ENCODE measurements around the gene SCRN2. TPM values are rescaled to one million over a fixed set of nuclear protein-coding genes. Genes with fewer than 3 reads are reported as not detected.
A peak's percentile ranks its signal among the peaks of the same experiment; 100 is the strongest.

SCRN2 gene
- 10 to 100 TPM; 26.4 to 33.1 TPM for total RNA-seq
- polyA plus RNA-seq (ENCODE audit: insufficient read length in 6 of 6), result 10 to 100 TPM; 36.5 to 47.7 (median 43.4) TPM
- long read RNA-seq, donor 1, transcript SCRN2-201 (8 exons, 1,548 nt), result major isoform, 6 of 11 reads
- long read RNA-seq, donor 1, partial matches to known transcripts, result 0 of 11 reads
- long read RNA-seq, donor 1, other reads (novel, unspliced or antisense), result 0 of 11 reads
- long read RNA-seq, donor 2, partial matches to known transcripts, result 0 of 6 reads
- long read RNA-seq, donor 2, other reads (novel, unspliced or antisense), result 0 of 6 reads
- long read RNA-seq, donor 3, partial matches to known transcripts, result 0 of 6 reads
- long read RNA-seq, donor 3, other reads (novel, unspliced or antisense), result 0 of 6 reads
- long read RNA-seq, donor 4, transcript SCRN2-201 (8 exons, 1,548 nt), result major isoform, 18 of 43 reads
- long read RNA-seq, donor 4, transcript SCRN2-212 (7 exons, 1,745 nt), result minor isoform, 5 of 43 reads
- long read RNA-seq, donor 4, partial matches to known transcripts, result 6 of 43 reads
- long read RNA-seq, donor 4, other reads (novel, unspliced or antisense), result 12 of 43 reads
- long read RNA-seq, donor 5, partial matches to known transcripts, result 0 of 13 reads
- long read RNA-seq, donor 5, other reads (novel, unspliced or antisense), result 0 of 13 reads
- long read RNA-seq, donor 6, partial matches to known transcripts, result 0 of 5 reads
- long read RNA-seq, donor 6, other reads (novel, unspliced or antisense), result 0 of 5 reads
- long read RNA-seq, donor 7, partial matches to known transcripts, result 7 of 14 reads
- long read RNA-seq, donor 7, other reads (novel, unspliced or antisense), result 0 of 14 reads
- long read RNA-seq, donor 8, partial matches to known transcripts, result 5 of 11 reads
- long read RNA-seq, donor 8, other reads (novel, unspliced or antisense), result 0 of 11 reads
- long read RNA-seq, donor 9, result 0 reads
- long read RNA-seq, donor 10, transcript SCRN2-201 (8 exons, 1,548 nt), result major isoform, 16 of 34 reads
- long read RNA-seq, donor 10, partial matches to known transcripts, result 5 of 34 reads
- long read RNA-seq, donor 10, other reads (novel, unspliced or antisense), result 9 of 34 reads
- long read RNA-seq, donor 11, result 0 reads
- long read RNA-seq, donor 12, transcript SCRN2-201 (8 exons, 1,548 nt), result major isoform, 5 of 14 reads
- long read RNA-seq, donor 12, transcript SCRN2-212 (7 exons, 1,745 nt), result major isoform, 5 of 14 reads
- long read RNA-seq, donor 12, partial matches to known transcripts, result 0 of 14 reads
- long read RNA-seq, donor 12, other reads (novel, unspliced or antisense), result 0 of 14 reads

GRCh38 chr17:47840742-47841487 lies at the start of gene SCRN2:
SCRN2 (minus strand) TSS chr17:47841273; CDS start chr17:47840843, 430 bp downstream.
- Histone ChIP-seq H3K4me1 (peaks cover 8 to 52% of the 10 kb centered on the region in 2 donors), H3K27ac (peak within 1 kb of the TSS; percentile 8 to 67), H3K36me3 (peaks cover 0 to 26% of the 10 kb centered on the region in 2 donors), H3K27me3 (peaks cover 0 to 18% of the 10 kb centered on the region in 2 donors), H3K4me3 (peak within 1 kb of the TSS; percentile 83), H3K9me3 (no peaks in the 10 kb centered on the region)
- peak; percentile 94 to 99 for TF ChIP-seq CTCF (IDR thresholded peaks at IDR 0.05)
- intact Hi-C loops (cut with DNase I), result no loop called here
- DNase-seq (peak; percentile 86 to 99 (median 92)), ATAC-seq (peak; percentile 98)

GRCh38 chr17:47889734-47890529 lies 48.9 kb upstream of the SCRN2 start:
- no peaks in the 10 kb centered on the region for H3K9me3 ChIP-seq
- TF ChIP-seq CTCF (IDR thresholded peaks at IDR 0.05), result peak; percentile 91 to 98
- H3K36me3 ChIP-seq, result no peaks in the 10 kb centered on the region
- no peak overlapping the region for H3K27ac ChIP-seq
- intact Hi-C loops (cut with DNase I), result no loop called here
- peak; percentile 71 to 97 (median 88) for DNase-seq
- ATAC-seq, result peak; percentile 97
- no peaks in the 10 kb centered on the region for H3K27me3 ChIP-seq
- no peak overlapping the region for H3K4me3 ChIP-seq
- peaks cover 0 to 19% of the 10 kb centered on the region in 2 donors for H3K4me1 ChIP-seq

GRCh38 chr17:47888293-47888692 lies 47.2 kb upstream of the SCRN2 start:
- DNase-seq, result no peak
- Histone ChIP-seq H3K27ac (no peak overlapping the region), H3K36me3 (no peaks in the 10 kb centered on the region), H3K4me3 (no peak overlapping the region), H3K9me3 (no peaks in the 10 kb centered on the region), H3K27me3 (no peaks in the 10 kb centered on the region), H3K4me1 (peaks cover 0 to 9% of the 10 kb centered on the region in 2 donors)
- no peak for TF ChIP-seq CTCF (IDR thresholded peaks at IDR 0.05)
- no peak for ATAC-seq
- intact Hi-C loops (cut with DNase I), result no loop called here
